UCSD-AML1 (cell line): ENCODE data around the gene RGL1.

Source experiments
- DNase-seq: peaks from one replicate; lab custom pipeline; 2025; ENCODE audit not compliant: unreplicated experiment; lab: John Stamatoyannopoulos, UW

Gene RGL1

GRCh38 chr1:183912265-183912886, 107.5 kb downstream of the RGL1 start:
- no peak for DNase-seq

GRCh38 chr1:183913567-183913993, 108.7 kb downstream of the RGL1 start:
- no peak for DNase-seq

GRCh38 chr1:183914276-183914675, 109.4 kb downstream of the RGL1 start:
- no peak for DNase-seq

- no peak for DNase-seq
Measured at GRCh38 chr1:183914891-183915290, 110.0 kb downstream of the RGL1 start.

- peak; percentile 41 for DNase-seq
Measured at GRCh38 chr1:183915625-183916510, 110.9 kb downstream of the RGL1 start.

- no peak for DNase-seq
Measured at GRCh38 chr1:183916574-183916973, 111.7 kb downstream of the RGL1 start.

GRCh38 chr1:183918589-183918988, 113.7 kb downstream of the RGL1 start:
- DNase-seq = no peak

- DNase-seq = no peak
Measured at GRCh38 chr1:183920651-183921050, 115.7 kb downstream of the RGL1 start.

GRCh38 chr1:183922197-183922596, 117.3 kb downstream of the RGL1 start:
- DNase-seq = no peak

- no peak for DNase-seq
Measured at GRCh38 chr1:183925947-183926346, 121.0 kb downstream of the RGL1 start.

GRCh38 chr1:183926983-183927382, 122.1 kb downstream of the RGL1 start:
- no peak for DNase-seq

GRCh38 chr1:183931646-183932271, 126.8 kb downstream of the RGL1 start:
- DNase-seq = no peak

GRCh38 chr1:183932412-183932811, 127.5 kb downstream of the RGL1 start:
- DNase-seq = no peak

GRCh38 chr1:183933528-183934179, 128.7 kb downstream of the RGL1 start:
- no peak for DNase-seq

GRCh38 chr1:183934314-183934713, 129.4 kb downstream of the RGL1 start:
- DNase-seq = no peak

GRCh38 chr1:183936009-183936408, 131.1 kb downstream of the RGL1 start:
- DNase-seq = no peak

- no peak for DNase-seq
Measured at GRCh38 chr1:183936791-183937190, 131.9 kb downstream of the RGL1 start.

- DNase-seq = no peak
Measured at GRCh38 chr1:183937611-183938010, 132.7 kb downstream of the RGL1 start.

- no peak for DNase-seq
Measured at GRCh38 chr1:183941001-183941400, 136.1 kb downstream of the RGL1 start.

- peak; percentile 21 for DNase-seq
Measured at GRCh38 chr1:183942933-183943693, 138.2 kb downstream of the RGL1 start.
